Stimulated activated CD4-positive, alpha-beta T cell treated with anti-CD3 and anti-CD28 coated beads, Interleukin-4, amount 100 ng/mL, for 48 hours (primary cell): ENCODE results near the gene SYT15.

Source experiments
- DNase-seq, 2 donors: peaks; one replicate each; pipeline ENCODE4 v3.0.0-alpha.2; 2020; ENCODE audit warnings: low read depth in 2 of 2

SYT15 gene

DNA sequence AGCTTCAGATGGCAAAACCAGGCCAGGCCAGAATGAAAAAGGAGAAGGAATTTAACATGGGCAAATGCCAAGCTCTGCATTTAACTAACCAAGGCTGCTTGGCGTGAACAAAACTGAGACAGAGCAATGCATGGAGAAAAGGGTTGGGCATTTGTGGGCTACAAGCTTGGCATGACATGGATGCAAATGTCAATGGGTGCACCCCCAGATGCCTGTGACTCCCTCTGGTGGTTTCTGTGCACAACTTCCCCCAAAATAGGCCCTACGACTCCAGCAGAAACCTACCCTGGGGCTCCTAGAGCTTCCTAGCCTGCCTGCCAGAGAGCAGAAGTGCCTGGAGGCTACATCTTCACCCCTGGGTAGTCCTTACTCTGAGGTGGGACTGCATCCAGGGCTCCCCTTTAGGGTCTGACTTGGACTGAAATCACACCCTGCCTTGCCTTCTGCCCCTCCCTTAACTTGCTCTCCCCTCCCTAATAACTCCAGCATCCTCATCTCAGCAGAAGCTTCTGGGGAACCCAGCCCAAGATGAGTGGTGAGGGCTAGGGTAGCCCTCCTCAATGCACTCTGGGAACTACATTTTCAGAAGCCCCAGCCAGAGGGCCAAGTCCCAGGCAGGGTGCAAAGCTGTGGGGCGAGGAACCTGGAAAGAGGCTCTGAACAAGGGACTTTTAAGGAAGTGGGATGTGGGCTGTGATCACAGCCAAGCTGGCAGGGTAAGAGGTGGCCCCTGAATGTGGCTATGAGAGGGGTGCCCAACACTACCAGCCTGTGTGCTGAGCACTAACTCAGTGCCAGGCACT is 33.7 kb upstream of the SYT15 start:
- no peak for DNase-seq

DNA sequence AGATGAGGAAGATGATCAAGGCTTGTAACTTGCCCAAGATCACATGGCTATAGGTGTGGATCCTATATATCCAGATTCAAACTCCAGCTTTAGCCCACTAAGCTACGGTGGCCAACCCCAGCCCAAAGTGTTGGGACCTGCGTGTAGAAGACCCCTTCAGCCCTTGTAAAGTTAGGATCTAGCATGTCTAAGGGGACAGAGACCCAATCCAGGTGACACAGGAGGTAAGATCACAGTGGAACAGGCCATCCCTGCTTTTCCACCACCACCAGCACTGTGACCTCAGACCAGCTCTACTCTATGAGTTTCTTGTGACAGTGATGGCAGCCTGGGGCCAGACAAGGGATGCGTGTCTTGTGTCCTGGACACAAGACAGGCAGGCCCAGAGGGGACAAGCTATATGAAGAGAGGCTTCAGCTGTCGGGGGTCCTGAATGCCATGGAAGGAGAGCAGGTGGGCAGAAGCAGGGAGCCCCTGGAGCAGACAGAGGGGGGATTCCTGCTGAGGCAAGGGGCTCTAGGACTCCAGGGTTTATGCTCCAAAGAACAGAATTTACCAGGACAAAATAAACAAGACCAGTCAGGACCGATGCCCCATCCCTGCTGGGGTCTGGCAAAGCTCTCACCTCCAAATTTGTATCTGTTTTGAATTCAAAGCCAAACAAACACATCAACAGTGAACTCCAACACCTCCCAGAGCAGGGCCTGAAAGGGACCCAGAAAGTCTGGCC is 32.9 kb upstream of the SYT15 start:
- DNase-seq = no peak

- no peak for DNase-seq
Observed at GRCh38 chr10:46546591-46547540, 32.1 kb upstream of the SYT15 start.

DNA sequence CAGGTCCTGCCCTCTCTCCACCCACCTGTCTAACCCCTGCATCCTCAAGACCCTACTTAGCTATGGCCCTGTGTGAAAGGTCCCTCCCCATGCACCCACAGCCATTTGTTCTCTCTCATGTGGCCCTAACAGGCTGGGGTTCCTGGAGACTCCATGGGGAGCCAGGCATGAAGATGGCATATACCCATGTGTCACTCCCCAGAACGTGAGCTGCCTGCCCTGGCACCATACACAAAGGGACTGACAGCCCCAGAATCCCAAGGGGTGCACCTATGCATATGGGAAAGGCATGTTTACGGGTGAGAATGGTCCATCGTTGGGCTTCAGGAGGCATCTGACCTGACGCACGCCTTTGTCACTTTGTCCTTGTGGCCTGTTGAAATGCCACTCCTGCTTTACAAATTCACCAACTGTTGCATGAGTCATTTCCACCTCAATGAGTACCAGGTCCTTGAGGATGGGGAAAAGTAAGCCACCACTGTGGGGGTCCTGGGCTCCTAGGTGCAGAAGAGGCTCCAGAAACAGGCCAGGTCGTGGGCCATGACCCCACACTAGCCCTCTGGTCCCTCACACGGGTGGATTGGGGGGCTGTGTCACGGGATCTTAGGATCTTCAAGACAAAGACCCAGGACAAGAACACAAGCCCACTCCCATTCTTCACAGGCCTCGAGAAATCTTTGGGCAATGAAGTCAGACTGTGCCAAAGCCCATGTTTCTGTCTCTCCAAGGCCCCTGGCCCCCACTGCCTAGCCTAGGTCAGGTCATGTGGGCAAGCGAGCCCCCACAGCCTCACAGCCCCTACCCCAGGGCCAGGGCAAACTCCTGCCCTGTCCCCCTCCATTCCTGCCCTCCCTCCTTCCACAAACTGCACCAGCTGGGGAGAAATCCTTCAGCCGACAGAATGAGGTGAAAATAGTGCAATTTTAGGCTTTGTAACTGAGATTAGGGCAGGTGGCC is 31.1 kb upstream of the SYT15 start:
- no peak for DNase-seq

DNA sequence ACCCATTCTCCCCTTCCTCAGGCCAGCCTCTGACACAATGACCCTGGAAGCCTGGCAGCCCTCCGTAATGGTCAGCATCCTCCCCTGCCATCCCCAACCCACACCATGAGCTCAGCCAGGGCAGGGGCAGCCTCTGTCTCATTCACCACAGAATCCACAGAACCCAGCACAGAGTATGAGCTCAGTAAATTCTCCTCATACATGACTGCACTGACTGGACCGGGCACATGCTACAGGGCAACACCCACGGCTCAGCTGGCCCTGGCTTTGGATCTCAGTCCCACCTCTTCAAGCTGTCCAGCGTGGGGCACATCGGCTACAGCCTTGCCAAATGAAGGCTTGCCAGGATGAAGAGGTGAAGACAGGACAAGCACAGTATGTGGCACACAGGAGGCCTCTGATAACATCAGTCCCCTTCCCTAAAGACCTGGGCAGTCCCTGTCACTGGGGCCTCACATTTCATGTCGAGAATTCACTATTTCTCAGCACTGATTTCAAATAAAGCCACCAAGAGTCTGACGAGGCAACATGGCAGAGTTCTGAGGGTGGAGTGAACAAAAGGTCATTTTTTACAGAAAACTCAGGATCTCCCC is 30.3 kb upstream of the SYT15 start:
- DNase-seq = no peak

DNA sequence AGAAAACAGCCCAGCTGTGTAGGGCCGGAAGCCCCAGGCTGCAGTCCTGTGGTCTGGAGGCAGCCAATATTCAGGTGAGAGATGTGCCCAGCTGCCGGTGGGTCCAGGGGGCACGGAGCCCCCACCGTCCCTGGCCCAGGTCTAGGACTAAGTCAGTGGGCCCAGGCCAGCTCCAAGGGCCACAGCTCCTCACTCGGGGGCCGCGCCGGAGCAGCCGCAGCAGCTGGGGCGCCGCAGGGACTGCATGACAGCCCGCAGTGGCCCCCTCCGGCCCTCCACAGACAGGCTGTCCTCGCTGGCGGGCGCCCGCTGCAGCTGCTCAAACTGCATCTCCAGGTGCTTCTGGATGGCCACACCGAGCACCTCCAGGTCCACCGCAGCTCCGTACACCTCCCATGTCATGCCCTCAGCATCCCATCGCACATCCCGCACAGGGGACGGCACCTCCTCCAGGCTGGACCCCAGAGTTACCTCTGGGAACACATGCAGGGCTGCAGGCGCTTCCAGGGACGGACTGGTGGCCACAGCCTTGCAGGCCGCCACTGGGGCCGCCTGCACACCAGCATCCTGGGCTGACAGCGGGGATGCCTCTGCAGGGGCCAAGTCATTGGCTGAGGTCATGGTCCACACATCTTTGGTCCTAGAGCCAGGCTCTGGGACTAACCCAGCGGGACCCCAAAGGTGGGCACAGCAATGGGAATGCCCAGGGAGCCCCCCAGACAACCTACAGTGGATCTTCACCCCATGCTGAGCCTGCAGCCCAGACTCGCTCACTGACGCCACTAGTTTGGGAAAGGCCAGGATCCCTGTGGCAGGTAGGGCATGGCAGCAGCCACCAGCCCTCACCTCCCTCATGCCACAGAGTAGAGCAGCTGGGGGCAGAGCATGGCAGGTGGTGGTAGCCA is 29.5 kb upstream of the SYT15 start:
- no peak for DNase-seq

DNA sequence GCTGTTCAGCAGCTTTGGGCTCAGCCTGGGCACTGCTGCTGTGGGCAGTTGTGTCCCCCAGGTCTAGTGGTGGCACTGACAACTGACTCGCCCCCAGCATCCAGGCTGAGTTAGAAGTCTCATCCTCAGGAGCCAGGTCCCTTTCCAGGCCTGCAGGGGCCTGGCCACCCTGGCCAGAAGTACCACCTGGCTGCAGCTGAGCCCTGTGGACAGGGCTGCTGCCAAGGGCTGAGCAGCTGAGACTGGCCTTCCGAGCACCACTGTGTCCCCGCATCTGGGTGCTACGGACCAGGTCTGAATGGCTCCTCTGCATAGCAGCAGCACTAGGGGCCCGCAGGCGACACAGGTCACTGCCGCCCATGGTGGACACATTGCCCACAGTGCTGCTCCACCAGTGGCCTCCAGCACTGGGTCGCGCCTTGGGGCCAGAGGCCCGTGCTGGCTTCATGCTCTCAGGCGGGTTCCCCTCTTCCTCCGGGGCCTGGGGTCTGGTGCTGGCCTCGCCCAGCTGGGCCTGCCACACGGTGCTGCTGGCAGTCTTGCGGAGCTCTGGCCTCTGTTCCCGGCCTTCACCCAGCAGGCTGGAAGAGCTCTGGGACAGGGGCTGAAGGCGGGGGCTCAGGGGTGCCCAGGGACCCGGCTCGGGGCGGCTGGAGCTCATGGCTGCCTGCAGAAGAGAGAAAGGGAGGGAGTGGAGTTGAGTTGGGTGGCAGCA is 28.7 kb upstream of the SYT15 start:
- no peak for DNase-seq

GRCh38 chr10:46550795-46551700 is 27.9 kb upstream of the SYT15 start:
- no peak for DNase-seq

DNA sequence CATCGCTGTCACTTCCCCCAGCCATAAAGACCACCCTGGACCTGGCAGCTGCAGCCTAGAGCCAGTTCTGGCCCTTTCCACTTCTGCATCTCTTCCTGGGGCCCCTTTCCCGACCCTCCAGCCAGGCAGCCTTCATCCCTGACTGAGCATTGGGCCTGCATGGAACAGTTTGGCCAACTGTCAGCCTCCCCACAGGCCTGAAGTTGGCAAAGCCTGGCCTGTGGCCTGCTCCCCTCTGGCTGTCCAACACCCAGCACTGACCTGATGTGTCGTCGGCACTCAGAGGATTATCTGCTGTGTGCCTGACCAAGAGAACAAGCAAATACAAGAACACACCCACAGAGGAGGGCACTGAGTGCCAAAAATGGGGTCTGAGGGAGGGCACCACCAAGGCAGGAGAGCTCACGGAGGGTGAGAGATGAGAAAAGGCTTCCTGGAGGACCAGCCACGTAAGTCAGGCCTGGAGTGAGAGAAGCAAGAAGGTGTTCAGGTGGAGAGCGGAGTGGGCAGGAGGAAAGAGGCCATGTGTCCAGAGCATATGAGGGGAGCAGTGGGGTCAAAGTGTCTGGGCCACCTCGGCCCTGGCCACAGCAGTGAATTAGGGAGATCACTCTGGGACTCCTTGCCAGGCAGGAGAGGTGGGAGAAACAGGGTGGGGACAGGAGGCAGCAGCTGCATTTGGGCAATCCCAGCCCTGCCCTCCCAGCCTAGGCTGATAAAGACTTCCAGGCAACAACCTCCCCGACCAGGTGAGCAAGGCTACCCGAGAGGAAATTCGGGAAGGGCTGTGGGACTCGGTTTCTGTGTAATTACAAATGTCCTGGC is 27.0 kb upstream of the SYT15 start:
- no peak for DNase-seq

GRCh38 chr10:46552526-46553237 is 26.2 kb upstream of the SYT15 start:
- no peak for DNase-seq

DNA sequence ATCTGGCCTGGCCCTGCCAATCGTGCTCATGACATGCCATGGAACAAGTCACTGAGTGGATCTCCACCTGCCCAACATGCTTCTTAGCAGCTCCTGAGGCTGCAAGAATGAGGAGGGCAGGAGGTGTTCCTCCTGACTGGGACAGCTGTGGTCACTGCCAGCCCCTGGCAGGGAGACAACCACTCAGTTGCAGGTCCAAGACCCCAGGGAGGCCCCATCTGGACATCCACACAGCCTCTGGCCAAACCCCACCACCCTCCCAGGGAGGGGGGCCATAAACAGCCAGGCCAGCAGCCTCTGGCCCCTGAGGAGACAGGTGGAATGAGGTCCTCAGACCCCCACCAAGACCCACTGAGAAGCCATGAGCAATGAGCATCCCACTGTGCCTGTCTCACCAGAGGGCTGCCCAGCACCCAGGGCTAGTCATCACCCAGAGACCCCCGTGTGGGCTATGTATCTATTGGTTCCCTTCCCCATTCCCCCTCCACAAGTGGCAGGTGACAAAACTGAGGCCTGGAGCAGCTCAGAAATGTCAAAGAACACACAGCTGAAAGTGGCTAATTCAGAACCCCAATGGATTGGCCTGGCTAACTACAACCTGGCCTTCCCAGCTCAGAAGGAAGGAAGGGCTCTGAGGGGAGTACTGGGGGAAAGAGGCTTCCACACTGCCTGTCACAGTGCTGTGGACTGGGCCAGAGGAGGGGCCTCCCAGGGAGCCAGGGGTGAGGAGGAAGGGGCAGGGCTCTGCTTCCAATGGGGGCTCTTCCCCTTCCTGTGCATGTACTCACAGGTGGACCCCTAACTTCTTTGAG is 25.5 kb upstream of the SYT15 start:
- DNase-seq = no peak

- no peak for DNase-seq
Observed at GRCh38 chr10:46554166-46554781, 24.7 kb upstream of the SYT15 start.

DNA sequence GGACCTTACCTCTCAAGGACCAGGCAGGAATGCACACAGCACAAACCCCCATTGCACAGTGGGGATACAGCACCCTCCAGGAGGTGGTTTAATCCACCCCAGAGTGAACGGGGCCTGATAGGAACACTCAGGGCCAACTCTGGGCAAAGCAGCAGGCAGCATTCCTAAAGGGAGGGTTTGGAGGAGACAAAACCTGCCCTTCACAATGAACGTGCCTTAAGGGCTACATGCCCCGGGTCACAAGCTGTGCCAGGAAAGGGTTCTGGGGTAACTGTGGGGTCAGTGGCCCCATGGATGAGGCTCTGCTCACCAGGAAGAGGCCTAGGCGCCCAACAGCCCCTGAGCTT is 23.6 kb upstream of the SYT15 start:
- no peak for DNase-seq

DNA sequence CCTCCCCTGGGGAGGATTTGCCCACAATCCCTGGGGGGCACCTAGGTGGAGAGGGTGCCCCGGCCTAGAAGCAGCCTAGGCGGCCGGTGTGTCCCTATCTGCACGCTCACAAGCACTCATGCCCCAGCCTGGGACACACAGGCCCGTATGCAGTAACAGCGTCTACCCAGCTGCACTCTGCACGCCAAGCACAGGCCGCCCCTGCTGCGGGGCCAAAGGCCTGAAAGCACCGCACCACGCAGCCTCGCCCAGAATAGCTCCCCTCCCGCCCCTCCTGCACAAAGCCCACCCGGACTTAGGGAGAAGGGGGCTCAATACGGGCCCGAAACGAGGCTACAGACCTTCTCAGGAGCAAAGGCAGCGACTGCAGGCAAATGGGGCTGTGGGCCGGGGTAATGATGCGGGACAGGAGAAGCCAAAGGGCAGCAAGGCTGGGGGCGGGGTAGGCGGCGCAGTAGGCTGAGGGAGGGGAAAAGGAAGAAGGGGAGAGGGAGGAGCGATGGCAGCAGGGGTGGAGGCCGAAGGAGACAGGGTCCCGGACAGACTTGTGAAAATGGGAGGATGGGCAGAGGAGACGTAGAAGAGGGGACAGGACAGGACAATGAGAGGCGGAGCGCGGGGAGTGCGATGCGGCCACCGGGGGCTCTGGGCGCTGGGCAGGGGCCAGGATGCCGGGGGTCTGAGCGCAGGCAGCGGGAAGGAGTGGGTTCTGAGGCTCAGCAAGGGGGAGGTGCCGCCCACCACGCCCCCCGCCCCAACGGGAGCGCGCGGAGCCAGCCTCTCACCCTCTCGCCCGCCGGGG is 23.0 kb upstream of the SYT15 start:
- DNase-seq = no peak
